ENCODE measurements around the gene MSI2. TPM values are rescaled to one million over a fixed set of nuclear protein-coding genes. Genes with fewer than 3 reads are reported as not detected.
A peak's percentile ranks its signal among the peaks of the same experiment; 100 is the strongest.

MSI2 gene
- 10 to 100 TPM; 59.6 to 61.7 TPM for total RNA-seq

DNA sequence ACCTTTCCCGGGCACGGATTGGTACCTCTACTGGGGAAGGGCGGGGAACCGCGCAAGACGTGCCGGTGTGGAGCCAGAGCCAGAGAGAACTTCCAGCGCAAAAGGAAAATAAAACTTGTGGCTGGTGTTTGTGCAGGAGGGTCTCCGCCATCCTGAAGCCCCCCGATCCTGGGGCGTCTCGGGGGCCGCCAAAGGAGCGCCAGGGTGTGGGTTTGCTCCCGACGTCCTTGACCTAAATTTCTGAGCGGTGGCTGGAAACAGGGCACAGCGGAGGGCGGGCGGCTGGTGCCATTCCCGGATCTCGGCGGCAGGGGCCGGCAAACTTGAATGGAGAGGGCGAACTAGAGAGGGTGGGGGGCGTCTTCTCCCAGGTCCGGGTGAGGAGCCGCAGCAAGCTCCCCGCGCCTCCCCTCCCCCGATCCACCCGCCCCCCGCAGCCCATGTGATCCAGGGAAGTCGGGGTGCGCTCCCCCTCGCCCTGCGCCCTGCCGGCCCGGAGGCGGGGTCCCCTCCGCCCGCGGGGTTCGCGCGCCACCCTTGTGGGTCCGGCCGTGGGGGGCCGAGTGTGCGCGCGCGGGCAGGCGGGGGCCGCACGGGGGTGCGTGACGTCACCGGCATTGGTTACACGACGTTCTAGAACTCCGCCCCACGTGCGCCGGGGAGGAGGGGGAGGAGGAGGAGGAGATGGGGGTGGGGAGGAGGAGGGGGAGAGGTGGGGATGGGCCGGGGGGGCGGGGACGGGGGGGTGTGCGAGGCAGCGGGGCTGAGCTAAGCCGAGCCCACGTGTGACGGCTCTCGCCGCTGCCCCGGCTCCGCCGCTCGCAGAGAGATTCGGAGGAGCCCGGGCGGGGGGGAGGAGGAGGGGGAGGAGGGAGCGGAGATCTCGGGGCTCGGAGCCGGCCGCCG lies at the start of gene MSI2:
Gene MSI2 (plus strand): TSS at position 748 of the 906 bp plus-strand sequence. CDS start 220 bp downstream, outside the sequence.
- ATAC-seq: peak; percentile 79
- DNase-seq: peak; percentile 91
- ChIA-PET CTCF (interaction anchor here (0.9 to 6.1 kb wide), 4 partner anchors 12 to 348 kb away, joined by 3 to 54 read pairs (median 25); no protein-coding TSS in a partner anchor), POLR2A (no interaction called here)
- Mint-ChIP-seq H3K36me3 (ENCODE audit: low read depth) (peaks cover 24% of the 10 kb centered on the region), H3K27me3 (no peaks in the 10 kb centered on the region), H3K4me1 (ENCODE audit: low read depth) (peaks cover 36% of the 10 kb centered on the region), H3K27ac (peak within 1 kb of the TSS; percentile 95), H3K9me3 (peaks cover 6% of the 10 kb centered on the region), H3K4me3 (peak within 1 kb of the TSS; percentile 83)
- intact Hi-C loops (cut with micrococcal nuclease): no loop called here
- TF ChIP-seq, protein P1, sequence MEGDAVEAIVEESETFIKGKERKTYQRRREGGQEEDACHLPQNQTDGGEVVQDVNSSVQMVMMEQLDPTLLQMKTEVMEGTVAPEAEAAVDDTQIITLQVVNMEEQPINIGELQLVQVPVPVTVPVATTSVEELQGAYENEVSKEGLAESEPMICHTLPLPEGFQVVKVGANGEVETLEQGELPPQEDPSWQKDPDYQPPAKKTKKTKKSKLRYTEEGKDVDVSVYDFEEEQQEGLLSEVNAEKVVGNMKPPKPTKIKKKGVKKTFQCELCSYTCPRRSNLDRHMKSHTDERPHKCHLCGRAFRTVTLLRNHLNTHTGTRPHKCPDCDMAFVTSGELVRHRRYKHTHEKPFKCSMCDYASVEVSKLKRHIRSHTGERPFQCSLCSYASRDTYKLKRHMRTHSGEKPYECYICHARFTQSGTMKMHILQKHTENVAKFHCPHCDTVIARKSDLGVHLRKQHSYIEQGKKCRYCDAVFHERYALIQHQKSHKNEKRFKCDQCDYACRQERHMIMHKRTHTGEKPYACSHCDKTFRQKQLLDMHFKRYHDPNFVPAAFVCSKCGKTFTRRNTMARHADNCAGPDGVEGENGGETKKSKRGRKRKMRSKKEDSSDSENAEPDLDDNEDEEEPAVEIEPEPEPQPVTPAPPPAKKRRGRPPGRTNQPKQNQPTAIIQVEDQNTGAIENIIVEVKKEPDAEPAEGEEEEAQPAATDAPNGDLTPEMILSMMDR (IDR thresholded peaks at IDR 0.05): no peak

DNA sequence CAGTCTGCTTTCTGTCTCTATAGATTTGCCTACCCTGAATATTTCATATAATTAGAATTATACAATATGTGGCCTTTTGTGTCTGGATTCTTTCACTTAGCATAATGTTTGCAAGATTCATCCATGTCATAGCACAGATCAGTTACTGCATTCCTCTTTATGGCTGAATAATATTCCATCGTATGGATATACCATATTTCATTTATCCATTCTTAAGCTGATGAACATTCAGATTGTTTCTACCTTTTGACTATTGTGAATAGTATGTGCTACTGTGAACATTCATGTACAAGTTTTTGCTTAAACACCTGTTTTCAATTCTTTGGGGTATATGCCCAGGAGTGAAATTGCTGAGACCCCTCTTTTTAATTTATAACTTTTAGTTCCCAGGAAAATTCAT lies 49.4 kb upstream of the MSI2 start:
- ChIA-PET POLR2A (no interaction called here), CTCF (interaction anchor here (1.3 kb wide), 1 partner anchor 576 kb away, joined by 3 read pairs; no protein-coding TSS in a partner anchor)
- intact Hi-C loops (cut with micrococcal nuclease): no loop called here
- Mint-ChIP-seq H3K36me3 (ENCODE audit: low read depth) (no peaks in the 10 kb centered on the region), H3K4me1 (ENCODE audit: low read depth) (no peaks in the 10 kb centered on the region), H3K27ac (no peak overlapping the region), H3K4me3 (no peak overlapping the region), H3K27me3 (peaks cover 3% of the 10 kb centered on the region), H3K9me3 (peaks cover 2% of the 10 kb centered on the region)
- DNase-seq (no peak), ATAC-seq (no peak)
- TF ChIP-seq, protein P1 (IDR thresholded peaks at IDR 0.05): no peak

DNA sequence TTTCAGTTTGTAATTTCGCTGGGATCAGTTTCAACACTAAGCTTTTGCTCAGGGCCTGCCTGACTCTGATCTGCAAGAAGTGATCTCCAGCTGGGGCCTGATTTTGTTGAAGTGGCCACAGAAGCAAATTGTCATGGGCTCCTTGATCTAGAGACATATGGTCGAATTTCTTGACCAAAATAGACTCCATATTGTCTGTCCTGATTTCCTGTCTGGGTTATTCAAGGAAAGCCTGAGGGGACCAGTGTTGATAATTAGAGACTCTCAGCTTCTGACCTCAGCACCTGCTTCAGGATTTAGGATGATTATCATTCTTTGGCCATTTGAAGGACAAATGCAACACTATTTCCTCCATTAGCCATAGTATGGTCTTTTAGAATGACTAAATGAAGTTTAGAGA lies 48.9 kb upstream of the MSI2 start:
- peaks cover 4% of the 10 kb centered on the region for H3K27me3 Mint-ChIP-seq
- ATAC-seq (no peak), DNase-seq (no peak)
- TF ChIP-seq, protein P1 (IDR thresholded peaks at IDR 0.05): no peak
- H3K36me3 Mint-ChIP-seq (ENCODE audit: low read depth): no peaks in the 10 kb centered on the region
- H3K27ac Mint-ChIP-seq: no peak overlapping the region
- CTCF ChIA-PET: interaction anchor here (1.6 to 2.0 kb wide), 2 partner anchors 36 to 576 kb away, joined by 5 to 8 read pairs; no protein-coding TSS in a partner anchor
- peaks cover 2% of the 10 kb centered on the region for H3K9me3 Mint-ChIP-seq
- H3K4me3 Mint-ChIP-seq: no peak overlapping the region
- POLR2A ChIA-PET: no interaction called here
- H3K4me1 Mint-ChIP-seq (ENCODE audit: low read depth): no peaks in the 10 kb centered on the region
- intact Hi-C loops (cut with micrococcal nuclease): no loop called here

DNA sequence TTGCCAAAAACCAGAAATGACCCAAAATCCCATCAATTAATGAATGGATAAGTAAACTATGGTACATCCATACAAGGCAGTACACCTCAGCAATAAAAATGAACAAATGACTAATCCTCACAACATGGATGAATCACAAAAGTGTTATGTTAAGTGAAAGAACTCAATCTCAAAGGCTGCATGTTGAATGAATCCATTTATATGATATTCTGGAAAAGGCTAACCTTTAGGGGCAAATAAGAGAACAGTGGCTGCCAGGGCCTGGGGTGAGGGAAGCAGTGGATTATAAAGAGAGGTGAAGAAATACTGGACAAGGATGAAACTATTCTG lies 46.1 kb upstream of the MSI2 start:
- intact Hi-C loops (cut with micrococcal nuclease): no loop called here
- TF ChIP-seq, protein P1 (IDR thresholded peaks at IDR 0.05): no peak
- ChIA-PET POLR2A (no interaction called here), CTCF (no interaction called here)
- H3K27me3 Mint-ChIP-seq: peaks cover 4% of the 10 kb centered on the region
- H3K4me3 Mint-ChIP-seq: no peak overlapping the region
- peaks cover 2% of the 10 kb centered on the region for H3K9me3 Mint-ChIP-seq
- DNase-seq (no peak), ATAC-seq (no peak)
- H3K4me1 Mint-ChIP-seq (ENCODE audit: low read depth): no peaks in the 10 kb centered on the region
- H3K36me3 Mint-ChIP-seq (ENCODE audit: low read depth): no peaks in the 10 kb centered on the region
- H3K27ac Mint-ChIP-seq: no peak overlapping the region

DNA sequence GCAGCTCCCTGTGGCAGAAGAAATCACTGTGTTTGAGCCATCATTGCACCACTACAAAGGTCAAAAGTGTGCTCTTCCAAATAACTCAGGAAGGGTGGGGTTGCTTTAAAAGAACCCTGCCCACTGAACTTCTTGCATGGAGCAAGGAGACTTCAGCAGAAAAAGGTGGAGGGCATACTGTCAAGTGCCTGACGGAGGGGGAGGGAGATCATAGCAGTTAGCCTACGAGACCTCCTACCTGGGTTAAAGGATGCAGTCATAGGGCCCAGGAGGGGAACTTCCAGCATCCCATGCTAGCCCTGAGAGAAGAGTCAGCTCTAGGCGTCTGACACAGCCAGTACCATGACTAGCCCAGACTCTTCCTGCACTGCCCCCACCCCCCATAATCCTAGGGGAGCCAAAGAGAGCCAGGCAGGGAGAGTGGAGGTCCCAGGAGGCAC lies 45.3 kb upstream of the MSI2 start:
- no peaks in the 10 kb centered on the region for H3K4me1 Mint-ChIP-seq (ENCODE audit: low read depth)
- TF ChIP-seq, protein P1 (IDR thresholded peaks at IDR 0.05): no peak
- peaks cover 4% of the 10 kb centered on the region for H3K27me3 Mint-ChIP-seq
- no peak overlapping the region for H3K4me3 Mint-ChIP-seq
- ChIA-PET POLR2A (no interaction called here), CTCF (interaction anchor here (1.1 to 1.2 kb wide), 2 partner anchors 32 to 33 kb away, joined by 3 read pairs; no protein-coding TSS in a partner anchor)
- no peak for DNase-seq
- H3K36me3 Mint-ChIP-seq (ENCODE audit: low read depth): no peaks in the 10 kb centered on the region
- no peak overlapping the region for H3K27ac Mint-ChIP-seq
- intact Hi-C loops (cut with micrococcal nuclease): no loop called here
- ATAC-seq: no peak
- peaks cover 2% of the 10 kb centered on the region for H3K9me3 Mint-ChIP-seq

Measured in activated CD8-positive, alpha-beta T cell treated with anti-CD3 and anti-CD28 coated beads for 36 hours (primary cell).